ENCODE data around the gene PTPN7. TPM values are rescaled to one million over a fixed set of nuclear protein-coding genes. Genes with fewer than 3 reads are reported as not detected.

The PTPN7 gene
- polyA plus RNA-seq, 2 of the 4 experiments (the other 2 are of a cell fraction): 0.08 TPM; not detected in 1

DNA sequence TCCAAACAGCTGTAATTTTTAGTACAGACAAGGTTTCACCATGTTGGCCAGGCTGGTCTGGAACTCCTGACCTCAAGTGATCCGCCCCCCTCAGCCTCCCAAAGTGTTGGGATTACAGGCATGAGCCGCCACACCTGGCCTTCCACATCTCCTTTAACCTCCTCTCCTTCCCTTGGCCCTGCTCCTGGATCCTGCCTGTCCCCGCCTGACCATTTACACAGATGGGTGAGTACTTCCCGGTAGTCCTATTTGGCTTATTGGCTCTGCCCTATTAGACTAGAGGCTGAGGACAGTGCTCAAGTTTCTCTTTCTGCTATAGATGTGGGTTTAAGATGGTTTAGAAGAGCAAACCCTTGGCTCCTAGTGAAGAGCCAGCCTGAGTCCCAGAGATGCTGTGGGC is 7.1 kb downstream of the PTPN7 start:
- Histone ChIP-seq H3K9me3 (no peaks in the 10 kb centered on the region), H3K4me1 (peaks cover 21% of the 10 kb centered on the region), H3K27ac (no peak overlapping the region), H3K4me2 (no peak overlapping the region), H3K4me3 (no peak overlapping the region)
- FAIRE-seq: no peak
- POLR2A ChIA-PET: no interaction called here
- TF ChIP-seq NR3C1 (IDR thresholded peaks at IDR 0.05): no peak
- no peak for TF ChIP-seq ZNF302 (CRISPR knock-in tag; IDR thresholded peaks at IDR 0.05)
- TF ChIP-seq MAX (IDR thresholded peaks at IDR 0.05): no peak
- no peak for TF ChIP-seq KDM5A (IDR thresholded peaks at IDR 0.05)
- TF ChIP-seq, protein P1, sequence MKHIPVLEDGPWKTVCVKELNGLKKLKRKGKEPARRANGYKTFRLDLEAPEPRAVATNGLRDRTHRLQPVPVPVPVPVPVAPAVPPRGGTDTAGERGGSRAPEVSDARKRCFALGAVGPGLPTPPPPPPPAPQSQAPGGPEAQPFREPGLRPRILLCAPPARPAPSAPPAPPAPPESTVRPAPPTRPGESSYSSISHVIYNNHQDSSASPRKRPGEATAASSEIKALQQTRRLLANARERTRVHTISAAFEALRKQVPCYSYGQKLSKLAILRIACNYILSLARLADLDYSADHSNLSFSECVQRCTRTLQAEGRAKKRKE (CRISPR knock-in tag; IDR thresholded peaks at IDR 0.05; ENCODE audit: low read depth): no peak
- TF ChIP-seq CHD2 (IDR thresholded peaks at IDR 0.05; ENCODE audit: low read length, partially characterized antibody): no peak
- TF ChIP-seq ESRRA (IDR thresholded peaks at IDR 0.05; ENCODE audit: borderline replicate concordance, low read length): no peak
- TF ChIP-seq RAD21 (conservative IDR thresholded peaks at IDR 0.05 in 1 of 2, IDR thresholded peaks at IDR 0.05 in 1 of 2): no peak
- TF ChIP-seq ZFP36 (IDR thresholded peaks at IDR 0.05; ENCODE audit: borderline replicate concordance, partially characterized antibody): no peak
- TF ChIP-seq PHF8 (IDR thresholded peaks at IDR 0.05; ENCODE audit: borderline replicate concordance, low read depth): no peak
- TF ChIP-seq RFX5 (IDR thresholded peaks at IDR 0.05): no peak
- no peak for TF ChIP-seq BHLHE40 (IDR thresholded peaks at IDR 0.05; ENCODE audit: low read depth, low read length)
- no peak for TF ChIP-seq HEYL (CRISPR knock-in tag; IDR thresholded peaks at IDR 0.05)
- no peak for TF ChIP-seq EHMT2 (IDR thresholded peaks at IDR 0.05; ENCODE audit: low read depth)
- no peak for TF ChIP-seq POLR2AphosphoS2 (conservative IDR thresholded peaks at IDR 0.05; ENCODE audit: low read length)
- no peak for TF ChIP-seq RCOR1 (IDR thresholded peaks at IDR 0.05; ENCODE audit: low read depth, low read length)
- no peak for TF ChIP-seq HES2 (IDR thresholded peaks at IDR 0.05)
- TF ChIP-seq, protein P2, sequence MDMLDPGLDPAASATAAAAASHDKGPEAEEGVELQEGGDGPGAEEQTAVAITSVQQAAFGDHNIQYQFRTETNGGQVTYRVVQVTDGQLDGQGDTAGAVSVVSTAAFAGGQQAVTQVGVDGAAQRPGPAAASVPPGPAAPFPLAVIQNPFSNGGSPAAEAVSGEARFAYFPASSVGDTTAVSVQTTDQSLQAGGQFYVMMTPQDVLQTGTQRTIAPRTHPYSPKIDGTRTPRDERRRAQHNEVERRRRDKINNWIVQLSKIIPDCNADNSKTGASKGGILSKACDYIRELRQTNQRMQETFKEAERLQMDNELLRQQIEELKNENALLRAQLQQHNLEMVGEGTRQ (IDR thresholded peaks at IDR 0.05): no peak
- no peak for TF ChIP-seq GATA3 (IDR thresholded peaks at IDR 0.05; ENCODE audit: borderline replicate concordance)
- no peak for TF ChIP-seq EP300 (IDR thresholded peaks at IDR 0.05)
- CTCF ChIA-PET: interaction anchor here (1.2 to 5.4 kb wide), 4 partner anchors 9 to 33 kb away, joined by 3 to 30 read pairs (median 8); no protein-coding TSS in a partner anchor
- 82% methylated on average over 4 of the region's 4 CpGs for WGBS (ENCODE audit: missing lambda C conversion rate)
- no peak for ATAC-seq
- DNase-seq (ENCODE audit: low read depth in 1 of 2, low spot score in 1 of 2): no peak

- FAIRE-seq: no peak
- no peak overlapping the region for H3K4me2 ChIP-seq
- TF ChIP-seq HMGXB4 (CRISPR knock-in tag; IDR thresholded peaks at IDR 0.05; ENCODE audit: borderline replicate concordance): no peak
- TF ChIP-seq, protein P3, sequence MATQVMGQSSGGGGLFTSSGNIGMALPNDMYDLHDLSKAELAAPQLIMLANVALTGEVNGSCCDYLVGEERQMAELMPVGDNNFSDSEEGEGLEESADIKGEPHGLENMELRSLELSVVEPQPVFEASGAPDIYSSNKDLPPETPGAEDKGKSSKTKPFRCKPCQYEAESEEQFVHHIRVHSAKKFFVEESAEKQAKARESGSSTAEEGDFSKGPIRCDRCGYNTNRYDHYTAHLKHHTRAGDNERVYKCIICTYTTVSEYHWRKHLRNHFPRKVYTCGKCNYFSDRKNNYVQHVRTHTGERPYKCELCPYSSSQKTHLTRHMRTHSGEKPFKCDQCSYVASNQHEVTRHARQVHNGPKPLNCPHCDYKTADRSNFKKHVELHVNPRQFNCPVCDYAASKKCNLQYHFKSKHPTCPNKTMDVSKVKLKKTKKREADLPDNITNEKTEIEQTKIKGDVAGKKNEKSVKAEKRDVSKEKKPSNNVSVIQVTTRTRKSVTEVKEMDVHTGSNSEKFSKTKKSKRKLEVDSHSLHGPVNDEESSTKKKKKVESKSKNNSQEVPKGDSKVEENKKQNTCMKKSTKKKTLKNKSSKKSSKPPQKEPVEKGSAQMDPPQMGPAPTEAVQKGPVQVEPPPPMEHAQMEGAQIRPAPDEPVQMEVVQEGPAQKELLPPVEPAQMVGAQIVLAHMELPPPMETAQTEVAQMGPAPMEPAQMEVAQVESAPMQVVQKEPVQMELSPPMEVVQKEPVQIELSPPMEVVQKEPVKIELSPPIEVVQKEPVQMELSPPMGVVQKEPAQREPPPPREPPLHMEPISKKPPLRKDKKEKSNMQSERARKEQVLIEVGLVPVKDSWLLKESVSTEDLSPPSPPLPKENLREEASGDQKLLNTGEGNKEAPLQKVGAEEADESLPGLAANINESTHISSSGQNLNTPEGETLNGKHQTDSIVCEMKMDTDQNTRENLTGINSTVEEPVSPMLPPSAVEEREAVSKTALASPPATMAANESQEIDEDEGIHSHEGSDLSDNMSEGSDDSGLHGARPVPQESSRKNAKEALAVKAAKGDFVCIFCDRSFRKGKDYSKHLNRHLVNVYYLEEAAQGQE (IDR thresholded peaks at IDR 0.05): no peak
- TF ChIP-seq NR3C1 (IDR thresholded peaks at IDR 0.05): no peak
- TF ChIP-seq EHMT2 (IDR thresholded peaks at IDR 0.05; ENCODE audit: low read depth): no peak
- TF ChIP-seq ZNF302 (CRISPR knock-in tag; IDR thresholded peaks at IDR 0.05): no peak
- no peak for TF ChIP-seq RFX5 (IDR thresholded peaks at IDR 0.05)
- no peak for TF ChIP-seq RCOR1 (IDR thresholded peaks at IDR 0.05; ENCODE audit: low read depth, low read length)
- TF ChIP-seq ELK1 (IDR thresholded peaks at IDR 0.05; ENCODE audit: low read depth, low read length): no peak
- no peak for TF ChIP-seq MYC (IDR thresholded peaks at IDR 0.05; ENCODE audit: borderline replicate concordance, low read length)
- no peak for TF ChIP-seq RAD21 (conservative IDR thresholded peaks at IDR 0.05 in 1 of 2, IDR thresholded peaks at IDR 0.05 in 1 of 2)
- TF ChIP-seq HEYL (CRISPR knock-in tag; IDR thresholded peaks at IDR 0.05): no peak
- TF ChIP-seq POLR2AphosphoS2 (conservative IDR thresholded peaks at IDR 0.05; ENCODE audit: low read length): no peak
- TF ChIP-seq KDM5A (IDR thresholded peaks at IDR 0.05): no peak
- H3K4me3 ChIP-seq: no peak overlapping the region
- ATAC-seq: no peak
- DNase-seq (ENCODE audit: low read depth in 1 of 2, low spot score in 1 of 2): no peak
- H3K9me3 ChIP-seq: no peaks in the 10 kb centered on the region
- ChIA-PET CTCF (interaction anchor here (2.2 to 5.4 kb wide), 2 partner anchors 10 to 17 kb away, joined by 7 to 30 read pairs; no protein-coding TSS in a partner anchor), POLR2A (no interaction called here)
- H3K27ac ChIP-seq: no peak overlapping the region
- 86% methylated on average over 10 of the region's 10 CpGs for WGBS (ENCODE audit: missing lambda C conversion rate)
- peaks cover 17% of the 10 kb centered on the region for H3K4me1 ChIP-seq
These were observed 8.0 kb downstream of the PTPN7 start for GRCh38 chr1:202152399-202152798.
